ENCODE results near the gene LRP2. TPM values are rescaled to one million over a fixed set of nuclear protein-coding genes. Genes with fewer than 3 reads are reported as not detected.
"Not testable (repeated sequence)": the region's sequence is repeated elsewhere in the genome, so short reads cannot be mapped to it uniquely, and the experiment has no call there.

Gene LRP2
- total and polyA plus RNA-seq, 8 donors = 0.06 to 0.08 TPM; not detected in 6

GRCh38 chr2:169275696-169276444 is 86.5 kb downstream of the LRP2 start:
- Histone ChIP-seq H3K4me3 (no peak overlapping the region), H3K4me1 (no peaks in the 10 kb centered on the region), H3K36me3 (no peaks in the 10 kb centered on the region), H3K9me3 (no peaks in the 10 kb centered on the region), H3K27me3 (peaks cover 0 to 4% (median 0%) of the 10 kb centered on the region in 4 donors), H3K27ac (no peak overlapping the region)
- WGBS, 2 donors = 71 to 76% methylated on average over 7 of the region's 7 CpGs
- intact Hi-C loops (cut with DNase I) = no loop called here
- FAIRE-seq = no peak
- no peak for TF ChIP-seq CTCF (IDR thresholded peaks at IDR 0.05)
- DNase-seq = no peak
- no peak for ATAC-seq

GRCh38 chr2:169272010-169272409 is 90.3 kb downstream of the LRP2 start:
- no peaks in the 10 kb centered on the region for H3K27me3 ChIP-seq
- DNase-seq (no peak), FAIRE-seq (no peak), ATAC-seq (no peak)
- no peaks in the 10 kb centered on the region for H3K9me3 ChIP-seq
- no peak overlapping the region for H3K27ac ChIP-seq
- no peak for TF ChIP-seq CTCF (IDR thresholded peaks at IDR 0.05)
- WGBS, 2 donors = 58 to 63% methylated on average over 4 of the region's 4 CpGs
- no peaks in the 10 kb centered on the region for H3K36me3 ChIP-seq
- intact Hi-C loops (cut with DNase I) = no loop called here
- H3K4me3 ChIP-seq = no peak overlapping the region
- H3K4me1 ChIP-seq = no peaks in the 10 kb centered on the region

- DNase-seq; H3K27me3 ChIP-seq; H3K36me3 ChIP-seq; ATAC-seq; FAIRE-seq; intact Hi-C loops (cut with DNase I); H3K4me1 ChIP-seq; H3K9me3 ChIP-seq; H3K27ac ChIP-seq; H3K4me3 ChIP-seq: not testable (repeated sequence)
- WGBS, 2 donors = 76 to 78% methylated on average over 4 to 6 of the region's 6 CpGs
These were observed 91.8 kb downstream of the LRP2 start for GRCh38 chr2:169270574-169270973.

GRCh38 chr2:169265591-169265990 is 96.7 kb downstream of the LRP2 start:
- DNase-seq = no peak
- Histone ChIP-seq H3K27me3 (no peaks in the 10 kb centered on the region), H3K27ac (no peak overlapping the region), H3K4me1 (no peaks in the 10 kb centered on the region), H3K4me3 (no peak overlapping the region), H3K9me3 (no peaks in the 10 kb centered on the region), H3K36me3 (no peaks in the 10 kb centered on the region)
- intact Hi-C loops (cut with DNase I) = no loop called here
- ATAC-seq = no peak
- FAIRE-seq = no peak
- no peak for TF ChIP-seq CTCF (IDR thresholded peaks at IDR 0.05)
- 67 to 71% methylated on average over 1 of the region's 1 CpG for WGBS, 2 donors

DNA sequence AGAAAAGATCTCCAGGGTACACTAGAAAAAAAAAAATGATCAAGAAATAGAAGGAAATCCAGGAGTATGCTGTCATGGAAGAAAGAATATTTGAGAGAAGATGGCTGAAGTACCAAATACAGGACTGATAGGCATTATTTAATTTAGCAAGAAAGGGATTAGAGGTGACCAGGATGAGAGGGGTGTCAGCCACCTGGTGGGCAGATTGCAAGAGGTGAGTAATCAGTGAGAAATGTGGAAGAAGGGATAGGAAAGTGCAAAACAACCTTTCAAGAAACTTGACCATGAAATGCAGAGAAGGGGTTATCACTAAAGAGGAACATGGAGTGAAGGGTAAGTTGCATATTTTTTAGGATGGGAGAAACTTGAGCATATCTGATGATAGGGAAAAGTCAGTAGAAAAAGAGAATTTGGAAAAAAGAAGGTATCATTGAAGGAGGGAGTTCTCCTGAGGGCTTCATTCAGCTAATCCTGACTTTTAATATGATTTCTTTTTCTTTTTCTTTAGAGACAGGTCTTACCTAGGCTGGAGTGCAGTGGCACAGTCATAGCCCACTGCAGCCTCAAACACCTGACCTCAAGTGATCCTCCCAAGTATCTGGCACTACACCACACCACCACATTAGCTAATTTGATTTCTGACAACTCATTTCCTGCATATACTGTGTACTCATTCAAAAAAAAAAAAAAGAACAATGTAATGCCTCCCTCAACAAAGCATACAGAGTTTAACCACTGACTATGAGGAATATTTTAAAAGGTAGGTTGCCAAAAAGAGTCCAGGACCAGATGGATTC is 101.3 kb downstream of the LRP2 start:
- no peaks in the 10 kb centered on the region for H3K27me3 ChIP-seq
- H3K4me1 ChIP-seq = no peaks in the 10 kb centered on the region
- FAIRE-seq = no peak
- no peak for TF ChIP-seq CTCF (IDR thresholded peaks at IDR 0.05)
- H3K27ac ChIP-seq = no peak overlapping the region
- no peak for DNase-seq
- ATAC-seq = no peak
- H3K9me3 ChIP-seq = no peaks in the 10 kb centered on the region
- intact Hi-C loops (cut with DNase I) = no loop called here
- no peaks in the 10 kb centered on the region for H3K36me3 ChIP-seq
- no peak overlapping the region for H3K4me3 ChIP-seq

All from pancreas (tissue), 10 donors.